ENCODE results near the gene TTLL11.

GRCh38 chr9:121776001-121776738 lies 316.9 kb downstream of the TTLL11 start:
- TF ChIP-seq CTCF (conservative IDR thresholded peaks at IDR 0.05), result no peak
- no peak for TF ChIP-seq ZFX (IDR thresholded peaks at IDR 0.05)

Measured in C4-2B (cell line).